Measurements from ENCODE around the gene HHATL.

DNA sequence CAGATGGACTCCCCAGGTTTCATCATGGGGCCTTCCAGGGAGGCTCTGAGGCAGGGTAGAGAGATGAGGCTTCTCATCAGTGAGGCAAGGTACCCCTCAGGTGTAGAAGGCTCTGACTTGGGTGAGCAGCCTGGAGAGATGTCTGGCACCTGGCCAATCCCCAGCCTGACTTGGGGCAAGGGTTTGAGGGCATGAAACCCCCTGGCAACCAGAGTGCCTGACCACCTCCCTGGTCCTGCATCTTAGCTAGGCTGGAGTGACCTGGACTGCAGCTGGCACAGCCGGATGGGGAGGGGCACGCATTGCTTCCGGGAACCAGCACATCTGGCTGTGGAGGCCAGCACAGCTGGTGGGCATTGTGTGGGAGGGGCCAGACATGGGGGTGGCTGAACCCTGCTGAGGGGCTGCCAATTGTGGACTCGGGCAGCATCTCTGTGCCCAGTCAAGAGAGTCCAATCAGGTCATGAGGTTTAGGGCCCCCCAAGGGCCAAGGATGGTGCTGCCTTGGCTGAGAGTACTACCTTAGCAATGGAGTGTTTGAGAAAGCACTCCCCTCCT is 47.2 kb downstream of the HHATL start:
- TF ChIP-seq, protein P1, sequence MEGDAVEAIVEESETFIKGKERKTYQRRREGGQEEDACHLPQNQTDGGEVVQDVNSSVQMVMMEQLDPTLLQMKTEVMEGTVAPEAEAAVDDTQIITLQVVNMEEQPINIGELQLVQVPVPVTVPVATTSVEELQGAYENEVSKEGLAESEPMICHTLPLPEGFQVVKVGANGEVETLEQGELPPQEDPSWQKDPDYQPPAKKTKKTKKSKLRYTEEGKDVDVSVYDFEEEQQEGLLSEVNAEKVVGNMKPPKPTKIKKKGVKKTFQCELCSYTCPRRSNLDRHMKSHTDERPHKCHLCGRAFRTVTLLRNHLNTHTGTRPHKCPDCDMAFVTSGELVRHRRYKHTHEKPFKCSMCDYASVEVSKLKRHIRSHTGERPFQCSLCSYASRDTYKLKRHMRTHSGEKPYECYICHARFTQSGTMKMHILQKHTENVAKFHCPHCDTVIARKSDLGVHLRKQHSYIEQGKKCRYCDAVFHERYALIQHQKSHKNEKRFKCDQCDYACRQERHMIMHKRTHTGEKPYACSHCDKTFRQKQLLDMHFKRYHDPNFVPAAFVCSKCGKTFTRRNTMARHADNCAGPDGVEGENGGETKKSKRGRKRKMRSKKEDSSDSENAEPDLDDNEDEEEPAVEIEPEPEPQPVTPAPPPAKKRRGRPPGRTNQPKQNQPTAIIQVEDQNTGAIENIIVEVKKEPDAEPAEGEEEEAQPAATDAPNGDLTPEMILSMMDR (IDR thresholded peaks at IDR 0.05): no peak
- no peak for TF ChIP-seq ZFX (IDR thresholded peaks at IDR 0.05; ENCODE audit: borderline replicate concordance)
